T-cell (primary cell): Measurements from ENCODE around the gene PRRT4. TPM values are rescaled to one million over a fixed set of nuclear protein-coding genes. Genes with fewer than 3 reads are reported as not detected.

Experiments used
- ATAC-seq, 4 experiments: fragments of 200-7000 bp in 3 of 4; fragments of 150-1000 bp in 1 of 4; cut with Tn5 transposase; replicated peaks in 1 of 4; 1 replicate in 3 of 4; 2 replicates in 1 of 4; pipeline ENCODE4 v1.10.0; 2021; ENCODE audit warnings: moderate library complexity in 3 of 4, mild to moderate bottlenecking in 2 of 4, moderate number of reproducible peaks in 1 of 4
- CTCF ChIA-PET, 2 donors: fragments of 300-600 bp; sonication (Branson Sonifier 250); formaldehyde crosslinking; loops; one replicate each; lab custom pipeline; 2022; ENCODE audit warnings: antibody characterized with exemption in 2 of 2; lab: Charles Lee
- POLR2A ChIA-PET, 2 donors: fragments of 300-600 bp; sonication (Branson Sonifier 250); formaldehyde crosslinking; loops; one replicate each; lab custom pipeline; 2022; ENCODE audit warnings: antibody characterized with exemption in 2 of 2; lab: Charles Lee
- DNase-seq, 35 experiments: peaks; one replicate each; pipeline versions ENCODE4 v3.0.0 to v3.0.0-alpha.2; 2013 to 2023
- H3K27ac ChIP-seq: one replicate; pipeline ENCODE4 v1.5.1; 2013; ENCODE audit warnings: low read length
- H3K27me3 ChIP-seq, 2 experiments: replicated peaks in 1 of 2; 1 replicate in 1 of 2; 2 replicates in 1 of 2; pipeline versions ENCODE4 v1.6.1 to v1.7.0; 2013; ENCODE audit warnings: low read length in 1 of 2, mixed read lengths in 1 of 2; ENCODE audit not compliant: control insufficient read depth in 2 of 2, insufficient read depth in 2 of 2; ENCODE audit errors: extremely low read depth in 1 of 2
- H3K36me3 ChIP-seq, 2 donors: 1 replicate in 1 of 2; 2 replicates in 1 of 2; pipeline versions ENCODE4 v1.6.1 to v1.7.0; 2013; ENCODE audit warnings: low read length in 1 of 2; ENCODE audit not compliant: control insufficient read depth in 2 of 2, insufficient read depth in 1 of 2; ENCODE audit errors: extremely low read depth in 1 of 2
- H3K4me1 ChIP-seq, 2 experiments: 1 replicate in 1 of 2; 2 replicates in 1 of 2; pipeline versions ENCODE4 v1.6.1 to v1.7.0; 2013; ENCODE audit warnings: low read length in 2 of 2, mixed read lengths in 1 of 2; ENCODE audit not compliant: insufficient read depth in 2 of 2, control insufficient read depth in 1 of 2; ENCODE audit errors: extremely low read depth in 1 of 2
- H3K4me3 ChIP-seq, 2 donors: 1 replicate in 1 of 2; 2 replicates in 1 of 2; pipeline versions ENCODE4 v1.5.1 to v1.7.0; 2013; ENCODE audit warnings: mild to moderate bottlenecking in 2 of 2, low read length in 1 of 2, moderate library complexity in 1 of 2; ENCODE audit not compliant: control insufficient read depth in 1 of 2; ENCODE audit errors: extremely low read depth in 1 of 2
- H3K9me3 ChIP-seq: 2 replicates; pipeline ENCODE4 v1.7.0; 2013
- H3K27ac Mint-ChIP-seq, 2 donors: one replicate each; pipeline ENCODE4 v1.8.0; 2020 to 2021; ENCODE audit warnings: mild to moderate bottlenecking in 2 of 2, mixed read lengths in 2 of 2
- H3K27me3 Mint-ChIP-seq, 2 donors: one replicate each; pipeline ENCODE4 v1.8.0; 2021 to 2022; ENCODE audit warnings: mixed read lengths in 2 of 2
- H3K36me3 Mint-ChIP-seq: one replicate; pipeline ENCODE4 v1.8.0; 2021; ENCODE audit warnings: mixed read lengths
- H3K4me1 Mint-ChIP-seq, 3 donors: one replicate each; pipeline ENCODE4 v1.8.0; 2020 to 2022; ENCODE audit warnings: mixed read lengths in 3 of 3, mild to moderate bottlenecking in 1 of 3
- H3K4me3 Mint-ChIP-seq, 3 donors: one replicate each; pipeline ENCODE4 v1.8.0; 2020 to 2022; ENCODE audit warnings: mild to moderate bottlenecking in 3 of 3, mixed read lengths in 3 of 3, moderate library complexity in 3 of 3
- H3K9me3 Mint-ChIP-seq, 3 donors: one replicate each; pipeline ENCODE4 v1.8.0; 2020 to 2022; ENCODE audit warnings: mixed read lengths in 3 of 3
- WGBS: methylation state at CpG from one replicate; pipeline ENCODE4 v1.1.5; 2013; ENCODE audit warnings: missing lambda C conversion rate; ENCODE audit not compliant: insufficient coverage; 5-methylcytosine and 5-hydroxymethylcytosine counted together
- total RNA-seq, 35 experiments: library from RNA in 6 of 35; stranded (reverse) in 6 of 35; fragments of 120-200 nt in 1 of 35; gene quantifications; one replicate each; pipeline versions ENCODE4 v1.2.1 to v1.2.4 and lab custom pipeline; 2013 to 2026

The PRRT4 gene
- total RNA-seq, 5 donors from 2014 or later (not counting 1 experiment from before 2014, with no cell fraction given), result 0.15 to 1.1 (median 0.65) TPM

- Histone ChIP-seq H3K36me3 (no peaks in the 10 kb centered on the region), H3K4me3 (peak overlapping the region in 1 of 2 donors; percentile 61), H3K27me3 (peaks cover 3 to 34% of the 10 kb centered on the region in 2 experiments), H3K9me3 (no peaks in the 10 kb centered on the region), H3K27ac (no peak overlapping the region), H3K4me1 (peaks cover 0 to 10% of the 10 kb centered on the region in 2 experiments)
- H3K4me1 Mint-ChIP-seq, result peaks cover 3 to 14% (median 6%) of the 10 kb centered on the region in 3 donors
- POLR2A ChIA-PET, result no interaction called here
- no peaks in the 10 kb centered on the region for H3K36me3 Mint-ChIP-seq
- H3K27ac Mint-ChIP-seq, result no peak overlapping the region
- DNase-seq (peak in 18 of 35 experiments; percentile 4 to 43 (median 12)), ATAC-seq (peak; percentile 53 to 68 (median 64))
- 16% methylated on average over 96 of the region's 97 CpGs for WGBS
- H3K9me3 Mint-ChIP-seq, result no peaks in the 10 kb centered on the region
- H3K4me3 Mint-ChIP-seq, result peak overlapping the region in 2 of 3 donors; percentile 39 to 61
- CTCF ChIA-PET, result interaction anchor here in 1 of 2 donors (0.9 kb wide), 1 partner anchor 36 kb away, joined by 3 read pairs; no protein-coding TSS in a partner anchor
- H3K27me3 Mint-ChIP-seq, result peaks cover 34 to 40% of the 10 kb centered on the region in 2 donors
Observed at GRCh38 chr7:128351296-128352152, 10.0 kb downstream of the PRRT4 start.

GRCh38 chr7:128350708-128351295 lies 10.7 kb downstream of the PRRT4 start:
- Mint-ChIP-seq H3K27ac (no peak overlapping the region), H3K36me3 (no peaks in the 10 kb centered on the region), H3K4me1 (peaks cover 3 to 14% (median 6%) of the 10 kb centered on the region in 3 donors), H3K4me3 (peak overlapping the region in 2 of 3 donors; percentile 39 to 61), H3K9me3 (no peaks in the 10 kb centered on the region), H3K27me3 (peaks cover 34 to 40% of the 10 kb centered on the region in 2 donors)
- Histone ChIP-seq H3K9me3 (no peaks in the 10 kb centered on the region), H3K27ac (no peak overlapping the region), H3K4me1 (peaks cover 0 to 10% of the 10 kb centered on the region in 2 experiments), H3K27me3 (peaks cover 3 to 34% of the 10 kb centered on the region in 2 experiments), H3K4me3 (peak overlapping the region in 1 of 2 donors; percentile 61), H3K36me3 (no peaks in the 10 kb centered on the region)
- DNase-seq (no peak), ATAC-seq (no peak)
- CTCF ChIA-PET, result interaction anchor here in 1 of 2 donors (0.5 to 0.9 kb wide), 2 partner anchors 37 to 1441 kb away, joined by 3 read pairs; no protein-coding TSS in a partner anchor
- POLR2A ChIA-PET, result no interaction called here
- 84% methylated on average over 32 of the region's 35 CpGs for WGBS

GRCh38 chr7:128349466-128349825 lies 12.0 kb downstream of the PRRT4 start:
- H3K36me3 Mint-ChIP-seq, result no peaks in the 10 kb centered on the region
- POLR2A ChIA-PET, result no interaction called here
- H3K4me3 Mint-ChIP-seq, result peak overlapping the region in 1 of 3 donors; percentile 61

GRCh38 chr7:128347647-128348097 lies 13.8 kb downstream of the PRRT4 start:
- Mint-ChIP-seq H3K27me3 (peaks cover 20 to 26% of the 10 kb centered on the region in 2 donors), H3K36me3 (no peaks in the 10 kb centered on the region), H3K4me1 (peaks cover 6 to 15% (median 11%) of the 10 kb centered on the region in 3 donors), H3K27ac (no peak overlapping the region), H3K9me3 (no peaks in the 10 kb centered on the region), H3K4me3 (no peak overlapping the region)
- ChIA-PET POLR2A (interaction anchor here (0.5 to 0.6 kb wide), 2 partner anchors 21 to 471 kb away, joined by 3 read pairs; no protein-coding TSS in a partner anchor), CTCF (interaction anchor here (0.5 to 2.5 kb wide), 20 partner anchors 15 to 1475 kb away, joined by 3 to 47 read pairs (median 5); no protein-coding TSS in a partner anchor)
- DNase-seq, result peak in 18 of 35 experiments; percentile 14 to 64 (median 30)
- Histone ChIP-seq H3K27me3 (peaks cover 0 to 25% of the 10 kb centered on the region in 2 experiments), H3K4me1 (peaks cover 7 to 16% of the 10 kb centered on the region in 2 experiments), H3K27ac (no peak overlapping the region), H3K9me3 (no peaks in the 10 kb centered on the region), H3K4me3 (no peak overlapping the region), H3K36me3 (no peaks in the 10 kb centered on the region)
- ATAC-seq, result no peak
- 7% methylated on average over 2 of the region's 2 CpGs for WGBS

More at GRCh38 chr7:128349466-128349825, 12.0 kb downstream of the PRRT4 start:
- Mint-ChIP-seq H3K27ac (no peak overlapping the region), H3K4me1 (peaks cover 3 to 11% (median 6%) of the 10 kb centered on the region in 3 donors), H3K27me3 (peaks cover 34 to 40% of the 10 kb centered on the region in 2 donors), H3K9me3 (no peaks in the 10 kb centered on the region)
- Histone ChIP-seq H3K27ac (no peak overlapping the region), H3K4me1 (peaks cover 0 to 10% of the 10 kb centered on the region in 2 experiments), H3K27me3 (peaks cover 0 to 34% of the 10 kb centered on the region in 2 experiments), H3K4me3 (no peak overlapping the region), H3K36me3 (no peaks in the 10 kb centered on the region), H3K9me3 (no peaks in the 10 kb centered on the region)
- no peak for DNase-seq
- no peak for ATAC-seq
- no CpG with 5 or more reads among the region's 4 CpGs for WGBS
- CTCF ChIA-PET, result no interaction called here

- no peak for DNase-seq
- WGBS, result 100% methylated on average over 1 of the region's 5 CpGs
- H3K9me3 Mint-ChIP-seq, result no peaks in the 10 kb centered on the region
- ATAC-seq, result no peak
- peaks cover 9 to 12% of the 10 kb centered on the region in 2 donors for H3K27me3 Mint-ChIP-seq
- peak overlapping the region in 1 of 2 donors; percentile 48 for H3K27ac Mint-ChIP-seq
- ChIA-PET POLR2A (interaction anchor here in 1 of 2 donors (0.6 kb wide), 1 partner anchor 1711 kb away, joined by 6 read pairs; no protein-coding TSS in a partner anchor), CTCF (interaction anchor here (0.6 to 1.7 kb wide), 10 partner anchors 15 to 636 kb away, joined by 3 to 11 read pairs (median 4); no protein-coding TSS in a partner anchor)
- Histone ChIP-seq H3K9me3 (no peaks in the 10 kb centered on the region), H3K4me1 (peaks cover 13 to 17% of the 10 kb centered on the region in 2 experiments), H3K36me3 (peaks cover 0 to 4% of the 10 kb centered on the region in 2 donors), H3K27ac (no peak overlapping the region), H3K27me3 (peaks cover 0 to 5% of the 10 kb centered on the region in 2 experiments), H3K4me3 (no peak overlapping the region)
- H3K4me1 Mint-ChIP-seq, result peaks cover 22 to 32% (median 30%) of the 10 kb centered on the region in 3 donors
- H3K4me3 Mint-ChIP-seq, result peak overlapping the region in 2 of 3 donors; percentile 63 to 92
- peaks cover 8% of the 10 kb centered on the region for H3K36me3 Mint-ChIP-seq
Observed at GRCh38 chr7:128344431-128344774, 17.1 kb downstream of the PRRT4 start.
